Thoracic aorta (tissue), 2 donors: ENCODE measurements around the gene FILIP1. TPM values are rescaled to one million over a fixed set of nuclear protein-coding genes. Genes with fewer than 3 reads are reported as not detected.
A peak's percentile ranks its signal among the peaks of the same experiment; 100 is the strongest.

Source experiments
- ATAC-seq: fragments of 150-250 bp; one replicate; pipeline ENCODE4 v1.8.0; 2017; ENCODE audit warnings: low read depth; ENCODE audit not compliant: insufficient number of reproducible peaks, low FRiP score
- DNase-seq: peaks from one replicate; pipeline ENCODE4 v3.0.0-alpha.2; 2020; ENCODE audit warnings: low spot score
- H3K27ac ChIP-seq, 2 donors: fragments of 200-600 bp; sonication (generic); 1 replicate in 1 of 2; 2 replicates in 1 of 2; pipeline ENCODE4 v1.5.1; 2016; ENCODE audit warnings: mild to moderate bottlenecking in 2 of 2, moderate library complexity in 2 of 2
- H3K27me3 ChIP-seq: fragments of 200-600 bp; sonication (generic); replicated peaks from 2 replicates; pipeline ENCODE4 v1.6.0; 2016; ENCODE audit warnings: mild to moderate bottlenecking; ENCODE audit not compliant: insufficient read depth
- H3K36me3 ChIP-seq: fragments of 200-600 bp; sonication (generic); one replicate; pipeline ENCODE4 v1.5.1; 2016
- H3K4me1 ChIP-seq, 2 donors: fragments of 200-600 bp; sonication (generic); 1 replicate in 1 of 2; 2 replicates in 1 of 2; pipeline versions ENCODE4 v1.5.1 to v1.6.0; 2016; ENCODE audit warnings: low read depth in 2 of 2, mild to moderate bottlenecking in 1 of 2; ENCODE audit not compliant: control insufficient read depth in 1 of 2
- H3K4me3 ChIP-seq: fragments of 200-600 bp; sonication (generic); 2 replicates; pipeline ENCODE4 v1.5.1; 2016; ENCODE audit warnings: mild to moderate bottlenecking
- H3K9me3 ChIP-seq: fragments of 200-600 bp; sonication (generic); 2 replicates; pipeline ENCODE4 v1.5.1; 2016
- total RNA-seq, 2 donors: library from RNA; depleted of rRNA; stranded (reverse); fragments of >200 nt; gene quantifications; one replicate each; pipeline versions ENCODE4 v1.1.0 to v1.2.3, GENCODE V29; 2016
- TF ChIP-seq, protein P1 (sequence below): fragments of 200-600 bp; sonication (generic); IDR thresholded peaks from one replicate; pipeline ENCODE4 v1.5.1; 2019; ENCODE audit warnings: antibody characterized with exemption

The FILIP1 gene
- total RNA-seq, 2 donors from 2014 or later: 23.4 to 43.8 TPM

GRCh38 chr6:75292555-75292954, 201.0 kb downstream of the FILIP1 start:
- no peaks in the 10 kb centered on the region for H3K36me3 ChIP-seq
- H3K27me3 ChIP-seq: no peaks in the 10 kb centered on the region
- H3K4me3 ChIP-seq: no peak overlapping the region
- ATAC-seq: no peak
- H3K27ac ChIP-seq: peak overlapping the region in 1 of 2 donors; percentile 62
- peaks cover 26 to 33% of the 10 kb centered on the region in 2 donors for H3K4me1 ChIP-seq
- no peaks in the 10 kb centered on the region for H3K9me3 ChIP-seq
- TF ChIP-seq, protein P1, sequence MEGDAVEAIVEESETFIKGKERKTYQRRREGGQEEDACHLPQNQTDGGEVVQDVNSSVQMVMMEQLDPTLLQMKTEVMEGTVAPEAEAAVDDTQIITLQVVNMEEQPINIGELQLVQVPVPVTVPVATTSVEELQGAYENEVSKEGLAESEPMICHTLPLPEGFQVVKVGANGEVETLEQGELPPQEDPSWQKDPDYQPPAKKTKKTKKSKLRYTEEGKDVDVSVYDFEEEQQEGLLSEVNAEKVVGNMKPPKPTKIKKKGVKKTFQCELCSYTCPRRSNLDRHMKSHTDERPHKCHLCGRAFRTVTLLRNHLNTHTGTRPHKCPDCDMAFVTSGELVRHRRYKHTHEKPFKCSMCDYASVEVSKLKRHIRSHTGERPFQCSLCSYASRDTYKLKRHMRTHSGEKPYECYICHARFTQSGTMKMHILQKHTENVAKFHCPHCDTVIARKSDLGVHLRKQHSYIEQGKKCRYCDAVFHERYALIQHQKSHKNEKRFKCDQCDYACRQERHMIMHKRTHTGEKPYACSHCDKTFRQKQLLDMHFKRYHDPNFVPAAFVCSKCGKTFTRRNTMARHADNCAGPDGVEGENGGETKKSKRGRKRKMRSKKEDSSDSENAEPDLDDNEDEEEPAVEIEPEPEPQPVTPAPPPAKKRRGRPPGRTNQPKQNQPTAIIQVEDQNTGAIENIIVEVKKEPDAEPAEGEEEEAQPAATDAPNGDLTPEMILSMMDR: no peak
- no peak for DNase-seq

- ATAC-seq (no peak), DNase-seq (no peak)
- no peak overlapping the region for H3K4me3 ChIP-seq
- H3K36me3 ChIP-seq: no peaks in the 10 kb centered on the region
- H3K27ac ChIP-seq: peak overlapping the region; percentile 60 to 62
- TF ChIP-seq, protein P1: no peak
- H3K4me1 ChIP-seq: peaks cover 25 to 41% of the 10 kb centered on the region in 2 donors
- no peaks in the 10 kb centered on the region for H3K9me3 ChIP-seq
- no peaks in the 10 kb centered on the region for H3K27me3 ChIP-seq
Observed at GRCh38 chr6:75291744-75292143, 201.9 kb downstream of the FILIP1 start.

- peak overlapping the region; percentile 60 to 62 for H3K27ac ChIP-seq
Observed at GRCh38 chr6:75291331-75291730, 202.3 kb downstream of the FILIP1 start.

GRCh38 chr6:75290136-75290945, 203.3 kb downstream of the FILIP1 start:
- Histone ChIP-seq H3K27me3 (no peaks in the 10 kb centered on the region), H3K4me3 (no peak overlapping the region), H3K9me3 (no peaks in the 10 kb centered on the region), H3K4me1 (peaks cover 29 to 53% of the 10 kb centered on the region in 2 donors), H3K36me3 (no peaks in the 10 kb centered on the region), H3K27ac (peak overlapping the region; percentile 60 to 62)
- TF ChIP-seq, protein P1: no peak
- no peak for ATAC-seq
- DNase-seq: no peak

More at GRCh38 chr6:75291331-75291730, 202.3 kb downstream of the FILIP1 start:
- Histone ChIP-seq H3K4me1 (peaks cover 25 to 44% of the 10 kb centered on the region in 2 donors), H3K4me3 (no peak overlapping the region), H3K27me3 (no peaks in the 10 kb centered on the region), H3K9me3 (no peaks in the 10 kb centered on the region), H3K36me3 (no peaks in the 10 kb centered on the region)
- TF ChIP-seq, protein P1: no peak
- no peak for ATAC-seq
- no peak for DNase-seq

GRCh38 chr6:75288023-75288422, 205.6 kb downstream of the FILIP1 start:
- TF ChIP-seq, protein P1: no peak
- Histone ChIP-seq H3K36me3 (no peaks in the 10 kb centered on the region), H3K9me3 (no peaks in the 10 kb centered on the region), H3K4me1 (peaks cover 29 to 53% of the 10 kb centered on the region in 2 donors), H3K4me3 (no peak overlapping the region), H3K27me3 (no peaks in the 10 kb centered on the region), H3K27ac (no peak overlapping the region)
- DNase-seq: no peak
- no peak for ATAC-seq
